Loucy (cell line): ENCODE results near the gene PSMB2.

ENCODE experiments used
- H2AFZ ChIP-seq: fragments of 200-600 bp; sonication (generic); 2 replicates; pipeline ENCODE4 v1.6.0; 2016; ENCODE audit warnings: antibody characterized with exemption, mild to moderate bottlenecking, low read length, moderate library complexity
- H3F3A ChIP-seq: fragments of 200-600 bp; 2 replicates; pipeline ENCODE4 v1.6.0; 2016; ENCODE audit warnings: antibody characterized with exemption, low read depth, mild to moderate bottlenecking
- H3K27me3 ChIP-seq: fragments of 200-600 bp; sonication (generic); 2 replicates; pipeline ENCODE4 v1.6.1; 2014; ENCODE audit warnings: low read length, mild to moderate bottlenecking; ENCODE audit not compliant: insufficient read depth, poor library complexity, severe bottlenecking
- H3K36me3 ChIP-seq: fragments of 200-600 bp; sonication (generic); 2 replicates; pipeline ENCODE4 v1.6.1; 2016; ENCODE audit warnings: low read length; ENCODE audit not compliant: insufficient read depth
- H3K4me1 ChIP-seq: fragments of 200-600 bp; sonication (generic); 2 replicates; pipeline ENCODE4 v1.5.1; 2014; ENCODE audit warnings: low read length, mild to moderate bottlenecking; ENCODE audit not compliant: insufficient read depth, poor library complexity, severe bottlenecking
- H3K4me2 ChIP-seq: fragments of 200-600 bp; sonication (generic); 2 replicates; pipeline ENCODE4 v1.6.0; 2014; ENCODE audit warnings: antibody characterized with exemption, low read length, low read depth, mild to moderate bottlenecking; ENCODE audit not compliant: poor library complexity, severe bottlenecking
- H3K4me3 ChIP-seq: fragments of 200-600 bp; sonication (generic); 2 replicates; pipeline ENCODE4 v1.5.1; 2014; ENCODE audit warnings: low read length, mild to moderate bottlenecking, mixed read lengths; ENCODE audit not compliant: poor library complexity, severe bottlenecking
- H3K79me2 ChIP-seq: fragments of 200-600 bp; sonication (generic); 2 replicates; pipeline ENCODE4 v1.6.1; 2014; ENCODE audit warnings: low read length; ENCODE audit not compliant: insufficient read depth
- H3K9ac ChIP-seq: fragments of 200-600 bp; sonication (generic); 2 replicates; pipeline ENCODE4 v1.6.0; 2014; ENCODE audit warnings: mild to moderate bottlenecking, low read depth, low read length, moderate library complexity; ENCODE audit not compliant: poor library complexity, severe bottlenecking
- H3K9me2 ChIP-seq: fragments of 200-600 bp; sonication (generic); replicated peaks from 2 replicates; pipeline ENCODE4 v1.6.1; 2016; ENCODE audit warnings: low read depth, low read length, mixed read lengths
- H3K9me3 ChIP-seq: fragments of 200-600 bp; sonication (generic); 2 replicates; pipeline ENCODE4 v1.6.1; 2014; ENCODE audit warnings: mild to moderate bottlenecking, antibody characterized with exemption, low read length, low read depth; ENCODE audit not compliant: insufficient read depth
- H4K20me1 ChIP-seq: fragments of 200-600 bp; sonication (generic); 2 replicates; pipeline ENCODE4 v1.6.0; 2014; ENCODE audit warnings: antibody characterized with exemption, low read length, mild to moderate bottlenecking; ENCODE audit not compliant: insufficient read depth, poor library complexity, severe bottlenecking
- CTCF ChIP-seq: fragments of 200-600 bp; sonication (generic); conservative IDR thresholded peaks from 2 replicates; pipeline ENCODE4 v1.5.1; 2014; ENCODE audit warnings: mild to moderate bottlenecking, antibody characterized with exemption, low read length
- EZH2phosphoT487 ChIP-seq: fragments of 200-600 bp; IDR thresholded peaks from 2 replicates; pipeline ENCODE4 v1.6.1; 2018; ENCODE audit warnings: antibody characterized with exemption, mild to moderate bottlenecking, moderate library complexity, borderline replicate concordance

PSMB2 gene

GRCh38 chr1:35561972-35562680, 79.2 kb downstream of the PSMB2 start:
- H3F3A ChIP-seq = no peaks in the 10 kb centered on the region
- no peaks in the 10 kb centered on the region for H3K36me3 ChIP-seq
- H3K4me3 ChIP-seq = peak overlapping the region; percentile 58
- no peaks in the 10 kb centered on the region for H3K9me3 ChIP-seq
- no peaks in the 10 kb centered on the region for H3K27me3 ChIP-seq
- no peaks in the 10 kb centered on the region for H3K9me2 ChIP-seq
- H3K79me2 ChIP-seq = peaks cover 37% of the 10 kb centered on the region
- no peak overlapping the region for H2AFZ ChIP-seq
- TF ChIP-seq CTCF (no peak), EZH2phosphoT487 (no peak)
- H3K4me2 ChIP-seq = peak overlapping the region; percentile 81
- peak overlapping the region; percentile 38 for H3K9ac ChIP-seq
- peaks cover 6% of the 10 kb centered on the region for H4K20me1 ChIP-seq
- peaks cover 46% of the 10 kb centered on the region for H3K4me1 ChIP-seq

GRCh38 chr1:35561297-35561971, 79.9 kb downstream of the PSMB2 start:
- peak overlapping the region; percentile 58 for H3K4me3 ChIP-seq
- peak overlapping the region; percentile 38 for H3K9ac ChIP-seq
- no peaks in the 10 kb centered on the region for H3K36me3 ChIP-seq

More at GRCh38 chr1:35561297-35561971, 79.9 kb downstream of the PSMB2 start:
- H4K20me1 ChIP-seq = peaks cover 11% of the 10 kb centered on the region
- H3K9me2 ChIP-seq = no peaks in the 10 kb centered on the region
- H3K4me2 ChIP-seq = peak overlapping the region; percentile 81
- H3K9me3 ChIP-seq = no peaks in the 10 kb centered on the region
- no peaks in the 10 kb centered on the region for H3K27me3 ChIP-seq
- peaks cover 44% of the 10 kb centered on the region for H3K79me2 ChIP-seq
- TF ChIP-seq EZH2phosphoT487 = no peak
- no peak for TF ChIP-seq CTCF
- H3K4me1 ChIP-seq = peaks cover 50% of the 10 kb centered on the region
- no peaks in the 10 kb centered on the region for H3F3A ChIP-seq
- H2AFZ ChIP-seq = no peak overlapping the region
